ENCODE measurements around the gene CNPY4.
A peak's percentile ranks its signal among the peaks of the same experiment; 100 is the strongest.

Gene CNPY4

GRCh38 chr7:100147278-100147677 lies 27.8 kb downstream of the CNPY4 start:
- no peak for DNase-seq (ENCODE audit: low read depth, low spot score)

DNA sequence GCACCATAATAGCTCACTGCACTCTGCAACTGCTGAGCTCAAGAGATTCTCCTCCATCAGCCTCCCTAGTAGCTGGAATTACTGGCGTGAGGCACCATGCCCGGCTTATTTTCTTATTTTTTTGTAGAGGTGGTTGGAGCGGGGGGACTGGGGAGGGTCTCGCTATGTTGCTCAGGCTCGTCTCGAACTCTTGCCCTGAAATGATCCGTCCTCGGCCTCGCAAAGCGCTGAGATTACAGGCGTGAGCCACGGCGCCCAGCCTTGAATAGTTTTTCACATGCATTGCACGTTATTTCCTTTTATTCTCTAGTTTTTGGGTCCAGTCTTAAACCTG lies 28.8 kb downstream of the CNPY4 start:
- DNase-seq (ENCODE audit: low read depth, low spot score) = no peak

GRCh38 chr7:100148559-100149328 lies 29.3 kb downstream of the CNPY4 start, which contains the start of gene LAMTOR4:
Gene LAMTOR4 (plus strand): TSS chr7:100148918. CDS start chr7:100148973, 55 bp downstream.
- DNase-seq (ENCODE audit: low read depth, low spot score) = peak; percentile 99

- DNase-seq (ENCODE audit: low read depth, low spot score) = no peak
These were observed 33.0 kb downstream of the CNPY4 start for GRCh38 chr7:100152404-100152803.

- DNase-seq (ENCODE audit: low read depth, low spot score) = no peak
These were observed 33.7 kb downstream of the CNPY4 start for GRCh38 chr7:100152937-100153666.

DNA sequence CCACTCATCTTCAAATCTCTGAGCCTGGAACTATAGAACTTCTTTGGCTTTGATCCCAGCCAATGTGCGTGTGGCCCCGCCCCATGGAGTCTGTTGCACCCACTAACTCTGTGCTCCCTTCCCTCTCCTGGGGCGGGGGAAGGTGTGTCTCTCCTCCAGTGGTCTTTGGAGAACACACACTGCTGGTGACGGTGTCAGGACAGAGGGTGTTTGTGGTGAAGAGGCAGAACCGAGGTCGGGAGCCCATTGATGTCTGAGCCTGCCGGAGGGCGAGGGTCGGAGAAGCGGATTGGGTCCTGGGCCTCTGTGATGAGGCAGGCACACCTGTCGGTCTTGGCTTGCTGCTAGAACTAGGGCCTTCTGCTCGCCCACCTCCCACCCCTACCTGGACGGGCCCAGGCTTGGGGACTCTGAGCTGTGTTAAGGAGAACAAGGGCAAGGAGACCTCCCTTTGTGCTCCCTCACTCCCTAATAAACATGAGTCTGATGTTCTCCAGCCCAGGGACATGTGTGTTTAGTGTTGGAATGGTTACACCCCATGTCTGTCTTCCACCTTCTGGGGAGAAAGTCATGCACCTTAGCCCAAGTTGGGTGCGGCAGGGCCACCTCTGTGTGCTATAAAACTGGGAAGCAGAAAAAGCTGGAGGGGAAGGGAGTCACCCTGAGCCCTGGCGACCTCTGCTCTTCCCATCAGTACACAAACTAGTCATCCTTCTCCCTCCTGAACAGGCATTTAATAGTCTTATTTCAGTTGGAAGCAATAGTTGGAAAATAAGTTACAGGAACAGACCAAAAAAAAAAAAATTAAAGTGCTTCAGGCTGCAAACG lies 34.5 kb downstream of the CNPY4 start:
- no peak for DNase-seq (ENCODE audit: low read depth, low spot score)

DNA sequence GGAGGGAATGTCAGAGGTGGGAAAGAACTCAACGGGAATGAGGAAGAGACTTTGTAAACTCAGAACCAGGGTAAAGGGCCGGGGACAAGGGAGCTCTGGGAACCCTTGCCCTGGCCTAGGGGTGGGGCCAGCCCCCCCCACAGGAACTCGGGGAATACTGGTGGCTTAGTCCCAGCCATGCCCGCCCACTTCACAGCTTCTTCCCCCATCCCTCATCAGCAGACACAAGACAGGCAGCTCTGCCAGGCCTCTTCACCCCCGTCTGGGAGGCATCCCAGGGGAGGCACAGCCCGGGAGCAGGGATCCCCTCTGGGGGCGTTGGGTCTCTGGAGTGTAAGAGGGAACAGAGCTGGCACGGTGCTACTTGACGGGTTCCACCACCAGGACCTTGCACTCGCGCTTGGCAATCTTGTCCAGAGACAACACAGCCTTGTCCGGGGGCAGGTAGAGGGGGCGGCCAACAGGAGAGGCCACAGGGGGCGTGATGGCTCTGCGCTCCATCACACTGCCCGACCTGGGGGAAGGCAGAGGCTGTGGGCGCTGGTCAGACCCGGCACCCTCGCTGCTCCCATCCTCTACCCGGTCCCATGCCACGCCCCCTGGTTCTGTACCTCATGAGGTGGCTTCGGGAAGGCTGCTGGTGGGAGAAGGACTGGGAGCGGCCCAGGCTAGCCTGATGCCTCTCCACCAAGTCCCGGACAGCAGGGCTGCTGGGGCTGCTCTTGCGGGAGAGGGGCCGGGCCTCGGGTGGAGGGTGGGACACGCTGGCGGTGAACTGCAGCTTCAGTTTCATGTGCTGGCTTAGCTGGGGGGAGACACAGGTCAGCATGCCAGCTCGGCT lies 35.4 kb downstream of the CNPY4 start:
- DNase-seq (ENCODE audit: low read depth, low spot score) = no peak

DNA sequence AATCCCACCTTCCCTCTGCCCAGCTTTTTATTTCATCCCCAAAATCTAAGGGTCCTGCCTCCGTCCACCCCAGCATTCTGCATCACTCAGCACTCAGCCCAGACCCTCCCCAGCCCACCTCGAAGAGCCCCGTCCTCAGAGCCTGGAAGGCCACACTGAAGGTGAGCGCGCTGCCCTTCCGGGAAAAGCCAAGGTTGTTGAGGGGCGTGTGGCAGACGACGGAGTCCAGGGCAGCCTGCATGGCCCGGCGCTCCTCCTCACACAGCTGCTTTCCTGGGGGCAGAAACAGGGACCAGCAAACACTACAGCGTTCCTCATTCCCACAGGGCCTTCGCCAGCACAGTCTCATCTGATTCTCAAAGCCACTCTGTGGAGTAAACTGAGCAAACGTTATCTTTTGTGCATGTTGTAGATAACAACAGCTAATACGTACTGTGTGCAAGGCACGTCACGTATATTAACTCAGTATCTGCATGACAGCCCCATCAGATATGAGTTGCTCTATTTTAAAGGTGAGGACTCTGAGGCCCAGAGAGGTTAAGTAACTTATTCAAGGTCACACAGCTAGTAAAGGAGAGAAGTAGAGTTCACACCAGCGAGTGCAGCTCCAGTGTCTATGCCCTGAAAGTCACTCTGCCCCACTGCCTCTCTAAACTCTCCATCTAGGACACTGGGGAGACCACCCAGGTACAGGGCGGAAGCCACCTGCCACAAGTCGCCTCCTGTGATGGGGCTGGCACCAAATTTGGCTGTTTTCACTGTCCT lies 36.3 kb downstream of the CNPY4 start:
- no peak for DNase-seq (ENCODE audit: low read depth, low spot score)

- no peak for DNase-seq (ENCODE audit: low read depth, low spot score)
These were observed 37.1 kb downstream of the CNPY4 start for GRCh38 chr7:100156331-100157068.

GRCh38 chr7:100157069-100157333 lies 37.6 kb downstream of the CNPY4 start:
- no peak for DNase-seq (ENCODE audit: low read depth, low spot score)

- no peak for DNase-seq (ENCODE audit: low read depth, low spot score)
These were observed 38.1 kb downstream of the CNPY4 start for GRCh38 chr7:100157334-100158228.

DNA sequence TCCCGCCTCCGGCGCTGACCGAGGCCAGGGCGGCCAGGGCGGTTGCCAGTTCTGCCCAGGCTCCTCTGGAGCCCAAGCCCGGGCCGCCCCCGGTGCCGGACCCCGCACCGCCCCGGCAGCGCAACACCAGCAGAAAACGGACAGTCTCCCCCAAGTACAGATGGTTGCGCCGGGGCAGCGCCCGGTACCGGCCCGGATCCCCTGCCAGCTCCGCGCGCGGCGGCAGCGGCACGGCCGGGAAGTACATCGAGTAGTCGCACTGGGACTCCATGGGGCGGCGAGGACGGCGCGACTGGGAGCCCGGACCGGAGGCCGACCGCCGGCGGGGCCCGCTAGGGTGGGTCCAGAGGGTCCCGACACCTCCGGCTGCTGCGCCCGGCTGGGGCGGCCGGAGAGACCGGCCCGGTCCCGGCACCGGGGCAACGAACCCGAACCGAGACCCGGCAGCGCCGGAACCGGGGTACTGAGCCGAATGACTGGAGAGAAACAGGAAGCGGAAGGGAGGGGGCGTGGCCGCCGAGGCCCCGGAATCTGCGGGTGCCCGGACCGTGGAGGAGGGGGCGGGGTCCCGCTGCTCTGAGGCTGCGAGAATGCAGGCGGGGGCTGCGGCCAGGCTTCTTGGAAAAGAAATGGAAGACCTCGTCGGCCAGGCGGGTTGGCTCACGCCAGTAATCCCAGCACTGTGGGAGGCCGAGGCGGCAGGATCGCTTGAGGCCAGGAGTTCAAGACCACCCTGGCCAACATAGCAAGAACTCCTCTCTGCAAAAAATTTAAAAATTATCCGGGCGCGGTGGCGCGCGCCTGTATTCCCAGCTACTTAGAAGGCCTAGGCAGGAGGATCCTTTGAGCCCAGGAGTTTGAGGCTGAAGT lies 39.0 kb downstream of the CNPY4 start, which contains the start of gene TRAPPC14:
TSS of gene TRAPPC14 (minus strand) at position 495 of the 870 bp plus-strand sequence. CDS start at position 271, 224 bp downstream.
- peak; percentile 74 for DNase-seq (ENCODE audit: low read depth, low spot score)

DNA sequence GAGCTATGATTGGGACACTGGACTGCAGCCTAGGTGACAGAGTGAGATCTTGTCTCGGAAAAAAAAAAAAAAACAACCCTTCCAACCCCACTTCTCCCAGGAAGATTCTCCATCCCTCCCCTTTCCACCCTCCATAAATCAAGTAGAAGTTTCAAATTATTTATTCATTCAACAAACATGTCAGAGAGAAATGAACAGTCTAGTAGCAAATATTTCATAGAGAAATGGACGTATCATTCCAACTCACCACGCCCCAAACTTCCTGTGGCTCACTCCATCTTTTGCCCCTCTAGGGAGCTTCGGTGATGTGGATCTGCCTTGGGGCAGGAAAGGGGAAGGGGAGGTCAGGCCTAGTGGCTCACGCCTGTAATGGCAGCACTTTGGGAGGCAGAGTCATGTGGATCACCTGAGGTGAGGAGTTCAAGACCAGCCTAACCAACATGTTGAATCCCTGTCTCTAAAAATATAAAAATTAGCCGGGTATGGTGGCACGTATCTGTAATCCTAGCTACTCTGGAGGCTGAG lies 39.7 kb downstream of the CNPY4 start:
- DNase-seq (ENCODE audit: low read depth, low spot score) = no peak

DNA sequence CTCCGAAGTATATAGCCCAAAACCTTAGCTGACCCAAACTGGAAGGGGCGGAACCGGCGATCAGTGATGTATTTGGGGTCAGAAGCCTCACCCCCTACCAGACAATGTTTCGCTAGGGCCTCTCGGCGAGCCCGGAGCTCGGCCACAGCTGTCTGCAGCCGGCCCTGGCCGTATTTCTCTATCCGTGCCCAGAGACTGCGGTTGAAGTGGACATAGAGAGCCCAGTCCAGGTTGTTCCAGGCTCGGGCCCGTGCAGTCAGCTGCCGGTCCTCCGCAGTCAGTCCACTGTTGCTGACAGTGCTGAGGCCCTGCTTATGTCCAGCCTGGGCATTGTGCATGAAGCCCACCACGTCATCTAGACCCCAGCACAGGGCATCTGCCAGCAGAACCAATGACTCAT lies 40.6 kb downstream of the CNPY4 start:
- no peak for DNase-seq (ENCODE audit: low read depth, low spot score)

GRCh38 chr7:100163006-100163531 lies 43.6 kb downstream of the CNPY4 start:
- no peak for DNase-seq (ENCODE audit: low read depth, low spot score)

GRCh38 chr7:100163871-100164270 lies 44.4 kb downstream of the CNPY4 start:
- no peak for DNase-seq (ENCODE audit: low read depth, low spot score)

GRCh38 chr7:100166317-100166940 lies 47.0 kb downstream of the CNPY4 start:
- DNase-seq (ENCODE audit: low read depth, low spot score) = no peak
